Adipocyte (in vitro differentiated cells): ENCODE data around the gene KRT28.

ENCODE experiments used
- DNase-seq: peaks from one replicate; pipeline ENCODE4 v3.0.0-alpha.2; 2015; ENCODE audit warnings: low read depth
- H3K27me3 ChIP-seq: replicated peaks from 2 replicates; pipeline ENCODE4 v1.7.0; 2013; ENCODE audit warnings: mild to moderate bottlenecking, low read length, moderate library complexity; ENCODE audit not compliant: control insufficient read depth, insufficient read depth
- H3K36me3 ChIP-seq: 2 replicates; pipeline ENCODE4 v1.7.0; 2013; ENCODE audit warnings: low read length, mild to moderate bottlenecking, moderate library complexity; ENCODE audit not compliant: control insufficient read depth, insufficient read depth, severe bottlenecking
- H3K4me1 ChIP-seq: 2 replicates; pipeline ENCODE4 v1.7.0; 2013; ENCODE audit warnings: mild to moderate bottlenecking, low read length, moderate library complexity; ENCODE audit not compliant: control insufficient read depth, insufficient read depth
- H3K4me3 ChIP-seq: 2 replicates; pipeline ENCODE4 v1.7.0; 2013; ENCODE audit warnings: mild to moderate bottlenecking, low read length, moderate library complexity
- H3K9ac ChIP-seq: 2 replicates; pipeline ENCODE4 v1.7.0; 2013; ENCODE audit warnings: mild to moderate bottlenecking, low read length, moderate library complexity
- H3K9me3 ChIP-seq: 2 replicates; pipeline ENCODE4 v1.7.0; 2013; ENCODE audit warnings: mild to moderate bottlenecking, low read length, moderate library complexity; ENCODE audit not compliant: control insufficient read depth

KRT28 gene

DNA sequence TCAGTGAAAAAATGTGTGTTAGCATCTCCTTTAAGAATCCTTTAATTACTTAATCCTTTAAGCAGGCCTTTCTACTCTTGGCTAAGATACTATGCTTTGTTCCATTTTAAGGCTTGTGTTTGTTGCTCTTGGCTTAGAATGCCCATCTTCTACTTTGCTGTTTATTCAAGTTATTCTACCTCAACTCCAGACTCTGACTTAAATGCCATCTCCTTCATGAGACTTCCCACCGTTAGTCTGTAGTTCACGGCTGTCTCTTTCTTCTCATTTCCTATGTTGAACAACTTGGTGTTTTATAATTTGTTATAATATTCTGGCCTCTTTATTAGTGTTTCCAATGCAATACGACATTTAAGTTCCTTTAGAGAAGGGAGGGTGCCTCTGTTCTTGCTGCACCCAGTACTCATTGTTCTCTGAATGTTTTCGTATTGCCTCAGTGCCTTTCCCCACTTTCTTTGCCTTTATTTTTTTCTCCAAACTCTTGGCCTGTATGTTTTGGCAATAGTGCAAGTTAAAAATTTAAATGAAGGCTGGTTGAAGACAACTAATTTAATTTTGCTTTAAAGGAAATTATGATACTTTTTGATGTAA is 28.8 kb upstream of the KRT28 start:
- Histone ChIP-seq H3K9ac (no peak overlapping the region), H3K9me3 (no peaks in the 10 kb centered on the region), H3K27me3 (no peaks in the 10 kb centered on the region), H3K4me3 (no peak overlapping the region), H3K36me3 (no peaks in the 10 kb centered on the region), H3K4me1 (peaks cover 9% of the 10 kb centered on the region)
- DNase-seq = peak; percentile 38

DNA sequence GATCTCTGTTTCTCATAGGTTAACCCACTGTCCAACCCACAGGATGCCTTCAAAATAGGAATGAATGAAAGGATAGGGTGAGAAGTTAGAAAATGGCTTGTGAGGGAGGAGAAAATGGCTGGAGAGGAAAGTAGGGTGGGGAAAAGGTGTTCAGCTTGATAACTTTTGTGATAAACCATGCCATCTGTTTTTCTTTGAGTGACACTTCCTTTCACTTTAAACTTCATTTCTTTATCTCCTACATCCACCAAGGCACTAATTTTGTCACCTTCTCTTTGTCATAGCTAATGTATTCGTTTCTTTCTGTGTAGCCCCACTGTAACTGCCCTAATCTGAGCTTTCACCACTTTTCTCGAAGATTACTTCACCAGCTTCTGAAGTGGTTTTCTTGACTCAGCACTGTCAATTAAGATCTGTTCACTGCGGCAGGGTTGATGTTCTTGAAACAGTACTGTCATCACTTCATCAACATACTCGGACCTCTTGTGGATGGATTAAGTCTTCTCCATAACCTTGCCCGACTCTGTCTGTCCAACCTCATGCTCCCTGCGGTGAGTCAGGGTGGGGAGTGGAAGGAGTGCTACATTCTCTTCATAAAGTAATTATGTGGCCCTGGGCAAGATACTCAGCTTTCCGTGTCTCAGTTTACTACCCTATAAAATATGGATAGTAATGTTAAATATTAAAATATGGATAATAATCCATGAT is 28.1 kb upstream of the KRT28 start:
- H3K9ac ChIP-seq = no peak overlapping the region
- H3K36me3 ChIP-seq = no peaks in the 10 kb centered on the region
- peaks cover 9% of the 10 kb centered on the region for H3K4me1 ChIP-seq
- DNase-seq = peak; percentile 33
- no peak overlapping the region for H3K4me3 ChIP-seq
- no peaks in the 10 kb centered on the region for H3K27me3 ChIP-seq
- no peaks in the 10 kb centered on the region for H3K9me3 ChIP-seq

DNA sequence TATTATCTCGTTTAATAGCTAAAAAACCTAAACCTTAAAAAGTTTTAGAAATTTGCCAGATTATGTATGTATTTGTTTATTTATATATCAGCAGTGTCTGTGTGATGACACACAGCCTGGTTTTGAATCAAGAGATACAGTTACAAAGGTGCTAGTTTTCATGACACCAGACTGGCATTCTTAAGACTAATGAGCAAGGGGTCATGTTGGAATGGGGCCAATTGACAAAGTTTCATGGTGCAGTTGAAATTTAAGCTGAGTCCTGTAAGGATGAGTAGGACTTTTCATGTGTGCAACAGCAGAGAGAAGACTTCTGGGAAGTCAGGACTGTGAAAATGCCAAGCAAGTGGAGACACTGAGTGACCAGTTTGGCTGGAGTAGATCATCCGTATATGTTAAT is 25.8 kb upstream of the KRT28 start:
- no peaks in the 10 kb centered on the region for H3K27me3 ChIP-seq
- H3K9ac ChIP-seq = no peak overlapping the region
- peaks cover 20% of the 10 kb centered on the region for H3K4me1 ChIP-seq
- H3K4me3 ChIP-seq = no peak overlapping the region
- no peaks in the 10 kb centered on the region for H3K36me3 ChIP-seq
- DNase-seq = no peak
- H3K9me3 ChIP-seq = no peaks in the 10 kb centered on the region

DNA sequence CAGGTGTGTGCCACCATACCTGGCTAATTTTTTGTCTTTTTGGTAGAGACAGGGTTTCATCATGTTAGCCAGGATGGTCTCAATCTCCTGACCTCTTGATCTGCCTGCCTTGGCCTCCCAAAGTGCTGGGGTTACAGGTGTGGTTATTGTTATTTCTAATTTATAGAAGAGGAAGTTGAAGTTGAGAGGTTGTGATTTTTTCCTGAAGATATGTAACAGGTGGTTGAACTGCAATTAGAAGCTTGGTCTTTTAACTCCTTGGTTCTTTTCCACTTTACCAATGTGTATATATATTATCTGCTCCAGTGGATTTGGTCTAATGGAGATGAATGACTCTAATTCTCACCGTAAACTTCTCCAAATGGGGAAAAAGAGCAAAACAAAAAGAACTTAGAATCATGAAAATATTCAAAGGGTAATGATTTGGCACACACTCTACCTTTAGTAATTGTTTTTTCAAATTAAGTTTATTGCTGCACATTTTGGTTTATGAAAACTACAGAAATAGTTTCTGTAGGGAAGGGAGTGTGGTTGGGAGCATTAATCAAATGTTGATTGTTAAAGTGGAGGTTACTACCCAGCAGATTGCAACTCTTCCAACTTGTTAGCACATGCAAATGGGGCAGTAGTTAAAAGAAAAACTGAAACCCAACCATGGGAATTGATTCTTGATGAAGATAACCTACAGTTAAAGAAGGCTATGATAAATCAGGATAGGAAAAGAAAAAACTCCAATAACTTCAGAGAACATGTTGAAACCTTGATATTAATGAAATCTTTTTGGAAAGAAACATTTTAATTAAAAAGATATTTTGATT is 24.5 kb upstream of the KRT28 start:
- H3K36me3 ChIP-seq = no peaks in the 10 kb centered on the region
- DNase-seq = no peak
- peaks cover 30% of the 10 kb centered on the region for H3K4me1 ChIP-seq
- no peak overlapping the region for H3K9ac ChIP-seq
- H3K27me3 ChIP-seq = no peaks in the 10 kb centered on the region
- H3K4me3 ChIP-seq = no peak overlapping the region
- no peaks in the 10 kb centered on the region for H3K9me3 ChIP-seq

DNA sequence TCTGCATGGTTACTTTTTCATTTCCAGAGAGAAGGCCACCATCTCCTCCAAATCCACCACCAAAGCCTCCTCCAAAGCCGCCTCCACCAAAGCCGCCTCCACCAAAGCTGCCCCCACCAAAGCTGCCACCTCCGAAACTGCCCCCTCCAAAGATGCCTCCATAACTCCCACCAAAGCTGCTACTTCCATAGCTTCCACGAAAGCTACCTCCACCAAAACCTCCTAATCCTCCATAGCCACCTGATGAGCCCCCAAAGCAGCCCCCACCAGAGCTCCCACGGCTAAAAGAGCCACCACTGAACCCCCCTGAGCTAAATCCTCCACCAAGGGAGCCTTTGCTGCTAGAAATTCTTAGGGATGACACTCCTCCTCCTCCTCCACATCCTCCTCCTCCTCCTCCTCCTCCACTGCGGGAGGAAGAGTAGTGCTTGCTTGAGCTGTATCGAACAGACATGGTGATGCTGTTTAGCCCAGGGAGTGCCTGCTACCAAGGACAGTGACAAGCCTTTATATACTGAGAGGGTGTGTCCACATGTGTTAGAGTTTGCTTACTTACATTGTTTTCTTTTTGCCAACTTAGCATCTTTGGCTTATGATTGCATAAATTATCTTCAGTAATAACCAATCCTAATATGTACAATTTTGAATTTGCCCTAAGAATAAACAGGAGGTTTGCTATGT is 22.5 kb upstream of the KRT28 start, which contains the start of gene KRT10:
Gene KRT10 (minus strand): TSS at position 483 of the 681 bp plus-strand sequence. CDS start 29 bp downstream, at position 454.
- Histone ChIP-seq H3K27me3 (no peaks in the 10 kb centered on the region), H3K9ac (no peak within 1 kb of the TSS), H3K36me3 (peaks cover 6% of the 10 kb centered on the region), H3K4me3 (no peak within 1 kb of the TSS), H3K4me1 (peaks cover 27% of the 10 kb centered on the region), H3K9me3 (no peaks in the 10 kb centered on the region)
- no peak for DNase-seq

DNA sequence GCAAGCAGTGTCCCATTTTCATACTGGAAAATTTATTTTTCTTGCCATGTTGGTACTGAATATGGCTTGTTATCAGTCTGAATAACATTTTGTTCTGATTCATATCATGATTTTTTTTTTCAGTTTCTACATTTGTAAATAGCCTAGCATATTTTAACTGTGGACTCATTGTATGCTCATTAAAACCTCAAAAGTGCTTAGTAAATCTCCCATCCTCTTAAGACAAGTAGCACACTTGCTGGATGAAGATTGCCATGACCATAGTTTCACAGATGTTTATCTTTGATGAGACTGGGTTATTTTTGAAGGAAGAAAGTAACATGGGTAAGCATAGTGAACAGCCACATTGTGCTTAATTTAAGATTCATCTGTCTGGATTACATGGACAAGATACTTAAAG is 21.8 kb upstream of the KRT28 start:
- H3K9me3 ChIP-seq = no peaks in the 10 kb centered on the region
- peaks cover 27% of the 10 kb centered on the region for H3K4me1 ChIP-seq
- no peak for DNase-seq
- H3K36me3 ChIP-seq = peaks cover 13% of the 10 kb centered on the region
- no peak overlapping the region for H3K9ac ChIP-seq
- no peak overlapping the region for H3K4me3 ChIP-seq
- H3K27me3 ChIP-seq = no peaks in the 10 kb centered on the region

DNA sequence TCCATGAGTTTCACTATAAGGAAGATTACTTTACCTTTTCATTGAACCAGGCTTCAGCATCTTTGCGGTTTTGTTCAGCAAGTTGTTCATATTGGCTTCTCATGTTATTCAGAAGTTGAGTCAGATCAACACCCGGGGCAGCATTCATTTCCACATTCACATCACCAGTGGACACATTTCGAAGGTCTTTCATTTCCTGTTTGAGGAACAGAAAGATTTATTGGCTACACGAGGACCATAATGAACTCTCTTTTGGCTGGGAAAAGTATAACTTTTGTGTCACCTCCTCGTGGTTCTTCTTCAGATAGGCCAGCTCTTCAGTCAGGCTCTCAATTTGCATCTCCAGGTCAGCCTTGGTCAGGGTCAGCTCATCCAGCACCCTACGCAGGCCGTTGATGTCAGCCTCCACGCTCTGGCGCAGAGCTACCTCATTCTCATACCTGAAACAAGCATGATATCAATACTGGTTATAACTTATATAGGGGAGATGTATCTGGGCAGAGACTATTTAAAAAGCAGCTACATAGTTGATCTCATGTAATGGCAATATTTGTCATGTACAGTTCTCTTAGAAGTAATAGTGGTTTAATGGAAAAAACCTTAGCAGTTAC is 20.6 kb upstream of the KRT28 start:
- Histone ChIP-seq H3K9me3 (no peaks in the 10 kb centered on the region), H3K9ac (peak overlapping the region; percentile 94), H3K4me1 (peaks cover 27% of the 10 kb centered on the region), H3K4me3 (peak overlapping the region; percentile 96), H3K36me3 (peaks cover 13% of the 10 kb centered on the region), H3K27me3 (no peaks in the 10 kb centered on the region)
- DNase-seq = no peak

DNA sequence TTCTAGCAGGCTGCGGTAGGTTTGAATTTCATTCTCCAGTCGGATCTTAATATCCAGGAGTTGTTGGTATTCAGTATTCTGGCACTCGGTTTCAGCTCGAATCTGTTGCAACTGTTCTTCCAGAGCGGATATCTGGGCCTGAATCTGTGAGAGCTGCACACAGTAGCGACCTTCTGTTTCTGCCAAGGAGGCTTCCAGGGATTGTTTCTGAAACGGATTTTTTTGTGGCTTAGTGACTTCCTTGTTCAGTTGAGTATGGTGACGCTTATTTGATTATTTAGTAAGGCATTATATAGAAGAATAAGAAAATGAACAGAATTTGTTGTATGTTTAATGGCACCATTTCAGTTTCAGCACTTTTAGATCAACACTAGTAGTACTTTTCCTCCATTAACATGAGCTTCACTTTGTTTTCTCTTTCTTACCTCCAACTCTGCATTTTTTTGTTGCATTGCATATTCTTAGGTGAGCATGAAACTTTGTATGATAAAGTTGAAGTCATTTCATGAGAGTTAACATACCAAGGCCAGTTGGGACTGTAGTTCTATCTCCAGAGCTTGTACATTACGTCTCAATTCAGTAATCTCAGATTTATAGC is 19.9 kb upstream of the KRT28 start:
- Histone ChIP-seq H3K4me3 (peak overlapping the region; percentile 96), H3K27me3 (no peaks in the 10 kb centered on the region), H3K36me3 (peaks cover 13% of the 10 kb centered on the region), H3K9ac (peak overlapping the region; percentile 94), H3K4me1 (peaks cover 27% of the 10 kb centered on the region), H3K9me3 (no peaks in the 10 kb centered on the region)
- peak; percentile 44 for DNase-seq

DNA sequence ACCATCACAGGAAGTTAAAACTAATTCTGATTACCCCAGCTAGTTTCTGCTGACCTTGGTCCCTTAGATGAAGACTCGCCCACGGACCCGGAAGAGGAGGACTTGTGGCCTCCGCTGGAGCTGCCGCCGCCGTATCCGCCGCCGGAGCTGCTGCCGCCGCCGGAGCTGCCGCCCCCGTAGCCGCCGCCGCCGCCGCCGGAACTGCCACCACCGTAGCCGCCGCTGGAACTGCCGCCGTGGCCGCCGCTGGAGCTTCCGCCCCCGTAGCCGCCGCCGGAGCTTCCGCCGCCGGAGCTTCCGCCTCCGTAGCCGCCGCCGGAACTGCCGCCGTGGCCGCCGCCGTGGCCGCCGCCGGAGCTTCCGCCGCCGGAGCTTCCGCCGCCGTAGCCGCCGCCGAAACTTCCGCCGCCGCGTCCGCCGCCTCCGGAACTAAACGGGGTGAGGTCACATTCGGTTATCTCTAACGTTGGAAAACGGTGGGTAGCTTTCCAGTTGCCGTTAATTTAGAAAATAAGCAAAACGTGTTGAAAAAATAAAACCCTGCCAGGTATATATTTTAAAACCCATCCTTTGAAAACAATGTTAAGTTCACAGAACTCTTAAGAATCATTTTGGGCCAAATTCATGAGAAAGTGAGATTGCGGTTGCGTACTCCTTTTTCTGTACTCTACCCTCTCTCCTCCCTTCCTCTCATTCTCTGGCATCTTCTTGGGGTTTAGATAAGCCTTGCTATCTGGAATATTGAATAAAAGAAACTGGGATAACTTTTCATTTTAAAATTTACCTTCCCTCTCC is 19.2 kb upstream of the KRT28 start:
- DNase-seq = peak; percentile 91
- H3K27me3 ChIP-seq = no peaks in the 10 kb centered on the region
- H3K4me3 ChIP-seq = peak overlapping the region; percentile 96
- no peaks in the 10 kb centered on the region for H3K9me3 ChIP-seq
- peaks cover 13% of the 10 kb centered on the region for H3K36me3 ChIP-seq
- peak overlapping the region; percentile 94 for H3K9ac ChIP-seq
- peaks cover 27% of the 10 kb centered on the region for H3K4me1 ChIP-seq

DNA sequence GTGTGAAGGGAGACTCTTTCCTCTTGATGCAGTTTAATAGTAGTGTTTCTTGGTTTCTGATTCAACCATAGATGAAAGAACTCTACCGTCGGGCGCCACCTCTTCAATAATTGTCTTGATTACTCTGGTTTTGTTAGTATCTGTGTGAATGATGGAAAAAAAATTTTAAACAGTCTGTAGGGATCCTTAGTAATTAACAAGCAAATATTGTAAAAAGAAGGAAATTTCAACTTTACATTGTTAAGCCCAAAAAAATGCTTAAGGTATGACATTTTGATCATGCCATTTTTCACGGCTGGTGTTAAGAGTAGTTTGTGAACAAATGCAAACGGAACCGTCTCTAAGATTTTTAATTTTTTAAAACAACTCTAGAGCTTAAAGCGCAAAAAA is 18.6 kb upstream of the KRT28 start:
- H3K9ac ChIP-seq = peak overlapping the region; percentile 94
- DNase-seq = peak; percentile 13
- no peaks in the 10 kb centered on the region for H3K27me3 ChIP-seq
- no peaks in the 10 kb centered on the region for H3K9me3 ChIP-seq
- peaks cover 27% of the 10 kb centered on the region for H3K4me1 ChIP-seq
- peak overlapping the region; percentile 96 for H3K4me3 ChIP-seq
- H3K36me3 ChIP-seq = peaks cover 13% of the 10 kb centered on the region
